ENCODE results near the gene TBC1D4. TPM values are rescaled to one million over a fixed set of nuclear protein-coding genes. Genes with fewer than 3 reads are reported as not detected.

TBC1D4 gene
- total RNA-seq, 2 donors from 2014 or later, result 2.9 to 7.2 TPM

DNA sequence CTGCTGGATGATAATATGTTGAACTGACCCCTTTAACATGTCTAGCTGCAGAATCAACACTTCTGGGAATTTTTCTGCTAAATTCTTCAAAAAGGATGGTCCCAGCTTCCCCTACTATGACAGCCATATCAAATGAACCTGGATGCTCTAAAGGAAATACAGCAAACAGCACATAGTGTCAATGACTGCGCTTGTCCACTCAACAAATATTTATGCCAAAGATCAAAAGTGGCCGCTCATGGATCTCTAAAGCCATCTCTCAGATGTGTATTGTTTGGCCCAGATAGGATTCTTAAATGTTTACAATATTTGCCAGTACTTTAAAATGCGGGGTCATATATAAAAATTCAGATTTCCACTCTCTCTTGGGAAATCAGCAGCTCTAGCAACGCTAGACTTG, 3.3 kb downstream of the TBC1D4 start:
- H3K9me3 Mint-ChIP-seq, result no peaks in the 10 kb centered on the region
- H3K27ac Mint-ChIP-seq, result no peak overlapping the region
- no peaks in the 10 kb centered on the region for H3K36me3 Mint-ChIP-seq
- peaks cover 17 to 29% of the 10 kb centered on the region in 2 donors for H3K27me3 Mint-ChIP-seq
- DNase-seq (ENCODE audit: low spot score), result no peak
- ATAC-seq, result no peak
- no peak overlapping the region for H3K4me3 Mint-ChIP-seq
- H3K4me1 Mint-ChIP-seq (ENCODE audit: low read depth in 2 of 2), result peaks cover 7 to 13% of the 10 kb centered on the region in 2 donors

DNA sequence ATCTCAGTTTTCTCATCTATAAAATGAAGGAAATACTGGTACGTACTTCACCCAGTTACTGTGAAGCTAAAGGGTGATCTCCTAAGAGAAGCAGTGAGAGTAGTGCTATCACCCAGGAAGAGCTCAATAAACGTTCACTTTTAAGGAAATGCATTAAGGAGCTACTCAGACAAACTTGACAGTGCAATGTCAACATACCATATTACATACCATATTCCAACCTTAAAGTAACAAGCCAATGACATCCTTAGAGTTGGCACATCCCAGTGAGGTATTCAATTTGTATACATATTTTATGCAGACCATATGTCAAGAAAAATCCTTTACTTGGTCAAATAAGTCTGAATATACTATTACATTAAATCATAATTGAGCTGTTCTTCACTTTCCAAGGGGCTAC, 7.0 kb downstream of the TBC1D4 start:
- no peaks in the 10 kb centered on the region for H3K4me1 Mint-ChIP-seq (ENCODE audit: low read depth in 2 of 2)
- H3K9me3 Mint-ChIP-seq, result no peaks in the 10 kb centered on the region
- no peak for DNase-seq (ENCODE audit: low spot score)
- no peak overlapping the region for H3K27ac Mint-ChIP-seq
- H3K36me3 Mint-ChIP-seq, result no peaks in the 10 kb centered on the region
- H3K4me3 Mint-ChIP-seq, result no peak overlapping the region
- ATAC-seq, result no peak
- peaks cover 14 to 19% of the 10 kb centered on the region in 2 donors for H3K27me3 Mint-ChIP-seq

DNA sequence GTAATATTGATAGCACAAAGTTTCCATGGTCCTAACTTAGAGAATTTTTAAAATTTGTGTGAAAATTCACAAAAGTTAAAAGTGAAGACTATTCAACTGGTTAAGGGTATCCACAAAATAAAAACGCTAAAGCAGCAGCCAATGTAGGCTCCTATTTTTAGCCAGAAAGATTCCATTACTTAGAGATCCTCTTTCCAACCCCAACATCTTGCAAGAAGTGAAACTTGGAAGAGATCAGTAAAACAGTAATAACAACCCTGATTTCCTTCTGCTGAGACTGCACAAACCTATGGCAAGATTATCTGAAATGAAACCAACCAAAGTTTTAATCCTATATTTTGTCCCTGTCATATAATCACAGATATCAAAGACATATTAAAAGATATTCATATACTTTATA, 8.5 kb downstream of the TBC1D4 start:
- Mint-ChIP-seq H3K9me3 (no peaks in the 10 kb centered on the region), H3K27ac (no peak overlapping the region), H3K27me3 (peaks cover 4 to 8% of the 10 kb centered on the region in 2 donors), H3K4me3 (no peak overlapping the region), H3K36me3 (no peaks in the 10 kb centered on the region), H3K4me1 (ENCODE audit: low read depth in 2 of 2) (no peaks in the 10 kb centered on the region)
- DNase-seq (ENCODE audit: low spot score) (no peak), ATAC-seq (no peak)

DNA sequence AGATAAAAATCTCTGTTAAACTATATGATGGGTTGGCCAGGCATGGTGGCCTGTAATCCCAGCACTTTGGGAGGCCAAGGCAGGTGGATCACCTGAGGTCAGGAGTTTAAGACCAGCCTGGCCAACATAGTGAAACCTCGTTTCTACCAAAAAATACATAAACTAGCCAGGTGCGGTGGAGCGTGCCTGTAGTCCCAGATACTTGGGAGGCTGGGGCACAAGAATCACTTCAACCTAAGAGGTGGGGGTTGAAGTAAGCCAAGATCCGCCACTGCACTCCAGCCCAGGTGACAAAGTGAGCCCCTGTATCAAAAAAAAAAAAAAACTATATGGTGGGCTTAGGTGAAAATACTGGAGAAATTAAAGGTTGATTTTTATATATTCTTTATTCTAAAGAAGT, 11.3 kb downstream of the TBC1D4 start:
- Mint-ChIP-seq H3K27ac (no peak overlapping the region), H3K9me3 (no peaks in the 10 kb centered on the region), H3K4me3 (no peak overlapping the region), H3K27me3 (peaks cover 0 to 5% of the 10 kb centered on the region in 2 donors), H3K4me1 (ENCODE audit: low read depth in 2 of 2) (no peaks in the 10 kb centered on the region), H3K36me3 (no peaks in the 10 kb centered on the region)
- DNase-seq (ENCODE audit: low spot score) (no peak), ATAC-seq (no peak)

DNA sequence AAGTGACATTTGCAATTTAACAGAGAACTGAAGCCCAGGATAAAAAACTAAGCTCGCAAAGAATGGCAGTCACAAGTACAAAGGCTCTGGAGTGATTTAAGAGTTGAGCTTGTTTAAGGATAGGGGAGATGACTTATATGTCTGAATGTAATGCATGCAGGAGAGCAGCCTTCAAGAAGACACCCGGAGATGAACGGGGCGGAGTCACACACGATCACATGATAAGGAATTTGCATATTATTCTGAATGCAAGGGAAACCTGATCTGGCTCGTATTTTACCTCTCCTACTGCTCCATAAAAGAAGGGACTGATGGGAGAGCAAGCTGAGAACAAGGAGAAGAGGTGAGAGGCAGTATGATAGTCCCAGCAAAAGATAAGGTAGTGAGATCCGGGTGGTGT, 12.9 kb downstream of the TBC1D4 start:
- Mint-ChIP-seq H3K9me3 (no peaks in the 10 kb centered on the region), H3K36me3 (no peaks in the 10 kb centered on the region), H3K4me3 (no peak overlapping the region), H3K27ac (no peak overlapping the region), H3K4me1 (ENCODE audit: low read depth in 2 of 2) (no peaks in the 10 kb centered on the region), H3K27me3 (peaks cover 0 to 8% of the 10 kb centered on the region in 2 donors)
- no peak for ATAC-seq
- no peak for DNase-seq (ENCODE audit: low spot score)

DNA sequence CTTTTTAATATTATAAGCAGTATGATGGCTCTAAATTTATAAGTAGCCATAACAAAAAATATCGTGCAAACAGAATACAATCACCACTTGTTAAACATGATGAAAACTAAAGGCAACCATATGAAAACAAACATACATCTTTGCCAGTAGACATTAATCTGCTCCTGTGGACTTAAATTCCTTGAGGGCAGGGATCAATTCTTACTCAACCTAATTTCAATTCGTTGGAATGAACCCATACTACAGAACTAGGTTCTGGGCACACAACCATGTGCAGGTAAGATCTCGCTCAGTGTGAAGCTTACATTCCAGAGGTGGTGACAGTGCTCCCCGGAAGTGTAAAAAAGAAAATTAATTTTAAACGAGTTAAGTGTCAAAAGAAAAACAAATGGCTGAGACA, 13.4 kb downstream of the TBC1D4 start:
- Mint-ChIP-seq H3K9me3 (no peaks in the 10 kb centered on the region), H3K27ac (no peak overlapping the region), H3K36me3 (no peaks in the 10 kb centered on the region), H3K27me3 (peaks cover 0 to 8% of the 10 kb centered on the region in 2 donors), H3K4me3 (no peak overlapping the region), H3K4me1 (ENCODE audit: low read depth in 2 of 2) (no peaks in the 10 kb centered on the region)
- ATAC-seq (no peak), DNase-seq (ENCODE audit: low spot score) (no peak)

DNA sequence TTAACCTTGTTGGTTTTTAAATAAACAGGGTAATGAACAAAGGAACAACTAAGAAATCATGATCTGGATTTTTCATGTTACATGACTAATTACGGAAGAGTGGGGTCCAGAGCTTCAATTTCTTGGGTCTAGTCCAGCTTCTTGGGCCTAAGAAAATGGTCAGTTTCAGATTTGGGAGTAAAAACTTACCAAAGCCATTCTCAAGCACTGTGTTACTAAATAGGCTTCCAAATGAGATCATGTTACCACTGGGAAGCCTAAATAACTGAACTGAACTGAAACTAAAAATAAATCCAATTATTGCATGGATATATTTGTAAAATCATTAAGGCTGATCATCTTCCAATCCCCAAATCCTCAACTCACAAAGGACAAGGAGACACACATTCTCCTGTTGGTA, 13.9 kb downstream of the TBC1D4 start:
- no peak overlapping the region for H3K27ac Mint-ChIP-seq
- ATAC-seq (no peak), DNase-seq (ENCODE audit: low spot score) (no peak)
- H3K4me3 Mint-ChIP-seq, result no peak overlapping the region
- H3K36me3 Mint-ChIP-seq, result no peaks in the 10 kb centered on the region
- no peaks in the 10 kb centered on the region for H3K4me1 Mint-ChIP-seq (ENCODE audit: low read depth in 2 of 2)
- peaks cover 0 to 8% of the 10 kb centered on the region in 2 donors for H3K27me3 Mint-ChIP-seq
- no peaks in the 10 kb centered on the region for H3K9me3 Mint-ChIP-seq

DNA sequence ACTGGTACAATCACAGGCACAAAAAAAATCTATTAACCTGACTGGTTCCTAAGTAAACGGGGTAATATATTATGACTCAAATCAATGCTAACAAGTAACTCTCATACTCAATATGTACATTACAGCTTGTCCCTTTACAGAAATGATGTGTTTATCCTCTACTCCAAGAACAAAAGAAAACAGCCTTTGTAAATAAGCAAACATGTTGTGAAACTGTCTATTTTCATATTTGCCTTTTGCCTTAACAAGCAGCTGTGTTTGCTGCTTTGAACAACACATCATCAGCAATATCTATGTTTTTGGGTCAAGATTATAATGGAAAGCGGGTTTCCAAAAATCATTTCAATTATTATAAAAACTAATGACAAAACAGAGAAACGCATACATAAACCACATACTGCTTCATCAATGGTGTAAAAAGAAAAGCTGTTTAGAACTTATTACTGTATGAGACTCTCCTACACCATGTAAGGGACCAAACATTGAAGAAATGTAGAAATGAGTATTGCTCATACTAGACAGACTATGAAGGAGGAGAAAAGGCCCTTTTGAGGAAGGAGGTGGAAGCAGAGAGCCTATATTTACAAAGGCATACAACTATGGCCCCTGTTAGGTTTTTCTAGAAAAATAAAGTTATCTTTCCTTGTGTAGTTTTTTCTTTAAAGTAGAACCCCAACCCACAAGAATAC, 14.8 kb downstream of the TBC1D4 start:
- Mint-ChIP-seq H3K9me3 (no peaks in the 10 kb centered on the region), H3K4me3 (no peak overlapping the region), H3K27me3 (peaks cover 0 to 8% of the 10 kb centered on the region in 2 donors), H3K4me1 (ENCODE audit: low read depth in 2 of 2) (no peaks in the 10 kb centered on the region), H3K27ac (no peak overlapping the region), H3K36me3 (no peaks in the 10 kb centered on the region)
- DNase-seq (ENCODE audit: low spot score) (no peak), ATAC-seq (no peak)

DNA sequence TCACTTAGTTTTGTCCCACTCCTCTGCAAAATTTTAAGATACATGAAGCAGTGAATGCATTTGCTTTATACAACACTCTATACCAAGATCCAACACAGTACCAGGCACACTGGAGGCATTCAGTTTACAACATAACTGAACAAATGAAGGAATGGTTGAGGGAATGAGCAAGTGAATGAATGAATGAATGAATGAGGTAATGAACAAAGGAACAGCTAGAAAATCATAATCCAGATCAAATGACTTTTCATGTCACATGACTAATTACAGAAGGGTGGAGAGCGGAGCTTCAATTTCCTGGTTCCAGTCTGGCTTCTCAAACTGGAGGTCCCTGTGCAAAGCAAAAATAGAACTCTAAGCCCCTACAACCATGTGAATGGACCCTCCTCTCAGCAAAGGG, 16.7 kb downstream of the TBC1D4 start:
- Mint-ChIP-seq H3K27ac (no peak overlapping the region), H3K9me3 (peaks cover under 1% of the 10 kb centered on the region), H3K4me1 (ENCODE audit: low read depth in 2 of 2) (no peaks in the 10 kb centered on the region), H3K27me3 (peaks cover 0 to 8% of the 10 kb centered on the region in 2 donors), H3K36me3 (no peaks in the 10 kb centered on the region), H3K4me3 (no peak overlapping the region)
- no peak for ATAC-seq
- DNase-seq (ENCODE audit: low spot score), result no peak

DNA sequence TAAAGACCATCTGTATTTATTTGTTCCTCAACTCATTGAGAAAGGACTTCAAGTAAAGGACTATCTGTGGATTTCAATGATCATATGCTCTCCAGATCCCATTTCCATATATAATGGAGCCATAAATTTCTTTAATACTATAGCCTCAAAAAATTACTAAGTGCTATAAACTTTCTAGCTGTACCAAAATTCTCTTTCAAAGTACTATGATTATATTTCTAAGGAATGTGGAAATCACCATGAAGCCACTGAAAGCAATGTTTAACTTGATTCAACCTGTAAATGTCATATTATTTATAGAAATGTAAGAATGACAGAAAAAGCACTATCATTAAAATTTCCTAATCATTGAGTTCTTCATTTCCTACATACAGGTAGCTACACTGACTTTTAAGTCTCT, 20.7 kb downstream of the TBC1D4 start:
- peaks cover 0 to 8% of the 10 kb centered on the region in 2 donors for H3K27me3 Mint-ChIP-seq
- DNase-seq (ENCODE audit: low spot score) (no peak), ATAC-seq (no peak)

DNA sequence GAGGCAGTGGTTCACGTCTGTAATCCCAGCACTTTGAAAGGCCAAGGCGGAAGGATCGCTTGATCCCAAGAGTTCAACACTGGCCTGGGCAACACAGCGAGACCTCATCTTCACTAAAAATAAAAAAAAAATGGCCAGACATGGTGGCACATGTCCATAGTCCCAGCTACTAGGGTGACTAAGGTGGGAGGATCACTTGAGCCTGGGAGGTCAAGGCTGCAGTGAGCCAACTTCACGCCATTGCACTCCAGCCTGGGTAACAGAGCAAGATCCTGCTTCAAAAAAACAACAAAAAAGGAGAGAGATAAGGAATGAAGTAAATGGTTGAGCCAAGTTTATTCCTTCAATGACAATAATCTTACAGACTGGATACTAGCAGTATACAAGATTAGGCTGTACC, 21.3 kb downstream of the TBC1D4 start:
- H3K9me3 Mint-ChIP-seq, result peaks cover 2% of the 10 kb centered on the region
- DNase-seq (ENCODE audit: low spot score), result no peak
- ATAC-seq, result no peak
- peaks cover 0 to 3% of the 10 kb centered on the region in 2 donors for H3K4me1 Mint-ChIP-seq (ENCODE audit: low read depth in 2 of 2)
- no peak overlapping the region for H3K4me3 Mint-ChIP-seq
- H3K27me3 Mint-ChIP-seq, result peaks cover 0 to 2% of the 10 kb centered on the region in 2 donors
- no peak overlapping the region for H3K27ac Mint-ChIP-seq
- H3K36me3 Mint-ChIP-seq, result no peaks in the 10 kb centered on the region

More for the DNA sequence above, 20.7 kb downstream of the TBC1D4 start:
- Mint-ChIP-seq H3K4me1 (ENCODE audit: low read depth in 2 of 2) (peaks cover 0 to 3% of the 10 kb centered on the region in 2 donors), H3K9me3 (peaks cover 2% of the 10 kb centered on the region), H3K36me3 (no peaks in the 10 kb centered on the region), H3K27ac (no peak overlapping the region), H3K4me3 (no peak overlapping the region)

DNA sequence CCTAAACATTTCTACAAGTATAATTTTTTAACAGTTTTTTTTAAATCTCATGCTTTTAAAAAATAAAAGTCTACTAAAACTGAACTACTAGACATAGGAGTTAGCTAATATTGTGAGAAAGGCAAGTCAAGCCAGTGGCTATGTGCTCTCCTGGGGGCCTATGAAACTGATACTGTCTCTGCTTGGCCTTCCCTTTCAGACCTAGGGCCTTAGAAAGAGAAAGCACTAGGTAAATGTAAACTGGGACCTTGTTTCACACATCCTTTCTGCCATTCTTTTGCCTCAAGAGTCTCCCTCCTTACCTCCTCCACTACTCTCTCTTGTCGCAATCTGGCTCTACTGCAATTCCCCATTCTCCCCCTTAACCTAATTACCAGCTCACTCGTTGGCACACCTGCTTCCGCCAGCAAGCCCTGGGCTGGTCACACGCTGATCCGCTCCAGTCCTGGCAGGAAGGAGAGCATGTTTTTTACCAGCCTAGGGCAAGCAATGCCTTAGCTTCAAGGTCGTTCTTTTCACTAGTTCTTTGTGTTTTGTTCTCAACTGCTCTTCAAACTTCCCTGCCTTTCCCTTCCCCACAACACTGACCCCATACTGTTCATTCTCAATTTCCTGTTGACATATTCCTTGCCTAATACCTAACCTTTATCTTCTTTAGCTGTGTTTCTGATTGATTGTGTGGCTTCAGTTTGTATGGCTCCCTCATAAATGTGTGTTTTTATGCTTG, 23.1 kb downstream of the TBC1D4 start:
- H3K4me1 Mint-ChIP-seq (ENCODE audit: low read depth in 2 of 2), result peaks cover 0 to 3% of the 10 kb centered on the region in 2 donors
- no peaks in the 10 kb centered on the region for H3K36me3 Mint-ChIP-seq
- H3K27ac Mint-ChIP-seq, result no peak overlapping the region
- no peak for DNase-seq (ENCODE audit: low spot score)
- peaks cover 2% of the 10 kb centered on the region for H3K9me3 Mint-ChIP-seq
- H3K4me3 Mint-ChIP-seq, result no peak overlapping the region
- H3K27me3 Mint-ChIP-seq, result no peaks in the 10 kb centered on the region
- ATAC-seq, result no peak

DNA sequence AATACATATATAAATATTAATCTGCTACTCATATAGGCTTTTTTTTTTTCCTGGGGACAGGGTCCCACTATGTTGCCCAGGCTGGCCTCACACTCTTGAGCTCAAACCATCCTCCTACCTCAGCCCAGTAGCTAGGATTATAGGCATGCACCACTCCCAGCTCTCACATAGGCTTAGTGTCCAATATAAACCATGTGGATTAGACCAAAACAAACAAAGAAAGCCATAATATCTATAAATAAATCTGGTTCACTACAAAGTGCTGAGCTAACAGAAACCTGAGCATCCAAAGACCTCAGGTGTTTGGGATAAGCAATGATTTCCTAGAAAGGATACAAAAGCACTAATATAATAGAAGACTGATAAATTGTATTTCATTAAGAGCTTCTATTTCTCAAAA, 26.0 kb downstream of the TBC1D4 start:
- DNase-seq (ENCODE audit: low spot score), result no peak
- Mint-ChIP-seq H3K36me3 (no peaks in the 10 kb centered on the region), H3K27me3 (no peaks in the 10 kb centered on the region), H3K9me3 (peaks cover 2% of the 10 kb centered on the region), H3K27ac (no peak overlapping the region), H3K4me3 (no peak overlapping the region), H3K4me1 (ENCODE audit: low read depth in 2 of 2) (peaks cover 0 to 3% of the 10 kb centered on the region in 2 donors)
- peak in 1 of 2 donors; percentile 53 for ATAC-seq

DNA sequence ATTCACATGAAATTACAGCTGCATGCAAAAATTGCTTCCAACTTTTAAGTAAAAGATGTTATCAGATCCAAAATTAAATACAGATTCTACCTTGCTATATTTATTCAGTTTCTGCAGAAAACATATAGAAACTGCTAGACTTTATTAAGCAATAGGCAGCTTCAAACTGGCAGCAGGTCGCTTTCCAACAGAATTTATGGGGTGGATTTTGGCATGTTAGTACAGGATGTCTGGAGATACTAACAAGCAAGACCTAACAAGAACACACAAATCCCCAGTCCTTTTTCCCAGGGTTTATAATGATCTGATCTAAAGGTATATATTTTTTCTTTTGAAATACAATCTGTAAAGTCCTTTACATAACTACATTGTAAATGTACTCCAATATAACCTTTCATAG, 27.5 kb downstream of the TBC1D4 start:
- H3K36me3 Mint-ChIP-seq, result no peaks in the 10 kb centered on the region
- H3K4me3 Mint-ChIP-seq, result no peak overlapping the region
- no peaks in the 10 kb centered on the region for H3K9me3 Mint-ChIP-seq
- ATAC-seq, result no peak
- no peak for DNase-seq (ENCODE audit: low spot score)
- H3K4me1 Mint-ChIP-seq (ENCODE audit: low read depth in 2 of 2), result peaks cover 0 to 3% of the 10 kb centered on the region in 2 donors
- no peak overlapping the region for H3K27ac Mint-ChIP-seq
- H3K27me3 Mint-ChIP-seq, result no peaks in the 10 kb centered on the region

Data from natural killer cell treated with Interleukin-12 subunit alpha and Interleukin-12 subunit beta and Interleukin-15 and Interleukin-18, amount 100 ng/mL, for 72 hours (primary cell).